PC-3 (cell line): ENCODE results near the gene PRADC1. TPM values are rescaled to one million over a fixed set of nuclear protein-coding genes. Genes with fewer than 3 reads are reported as not detected.
A peak's percentile ranks its signal among the peaks of the same experiment; 100 is the strongest.

Source experiments
- ATAC-seq: fragments of 200-7000 bp; cut with Tn5 transposase; 2 replicates; pipeline ENCODE4 v1.9.1; 2020; ENCODE audit warnings: mild to moderate bottlenecking, moderate library complexity
- Bru-seq: library from RNA; stranded (reverse); fragments of 400-500 nt; gene quantifications from one replicate; lab custom pipeline; 2021; lab: Mats Ljungman, UMichigan
- BruChase-seq, 2 experiments: library from RNA; stranded (reverse); fragments of 400-500 nt; gene quantifications; one replicate each; lab custom pipeline; 2021; lab: Mats Ljungman, UMichigan
- BruUV-seq: library from RNA; stranded (reverse); fragments of 400-500 nt; replicated peaks from 2 replicates; lab custom pipeline; 2021; lab: Mats Ljungman, UMichigan
- CTCF ChIA-PET: fragments of 300-600 bp; sonication (Branson Sonifier 250); formaldehyde crosslinking; loops from one replicate; lab custom pipeline; 2022; ENCODE audit warnings: antibody characterized with exemption; lab: Charles Lee
- POLR2A ChIA-PET: fragments of 300-600 bp; sonication (Branson Sonifier 250); formaldehyde crosslinking; loops from one replicate; lab custom pipeline; 2022; ENCODE audit warnings: antibody characterized with exemption; ENCODE audit not compliant: unreplicated experiment; lab: Charles Lee
- DNase-seq: peaks from one replicate; pipeline ENCODE4 v3.0.0-alpha.2; 2015
- H2AFZ ChIP-seq: fragments of 300-600 bp; sonication (generic); 2 replicates; pipeline ENCODE4 v1.6.0; 2016; ENCODE audit warnings: antibody characterized with exemption, low read length
- H3F3A ChIP-seq: fragments of 300-600 bp; sonication (generic); one replicate; pipeline ENCODE4 v1.6.0; 2017; ENCODE audit warnings: antibody characterized with exemption, low read length, control low read depth, mild to moderate bottlenecking; ENCODE audit not compliant: unreplicated experiment
- H3K27ac ChIP-seq: fragments of 300-600 bp; sonication (generic); 2 replicates; pipeline ENCODE4 v1.5.1; 2016; ENCODE audit warnings: mild to moderate bottlenecking, low read length
- H3K27me3 ChIP-seq: fragments of 300-600 bp; sonication (generic); 2 replicates; pipeline ENCODE4 v1.6.1; 2016; ENCODE audit warnings: low read length, mixed read lengths
- H3K36me3 ChIP-seq: fragments of 300-600 bp; sonication (generic); 2 replicates; pipeline ENCODE4 v1.6.1; 2016; ENCODE audit warnings: low read depth, mixed run types, low read length, mixed read lengths
- H3K4me1 ChIP-seq: fragments of 300-600 bp; sonication (generic); 2 replicates; pipeline ENCODE4 v1.5.1; 2016; ENCODE audit warnings: low read length; ENCODE audit not compliant: insufficient read depth
- H3K4me2 ChIP-seq: fragments of 300-600 bp; sonication (generic); 2 replicates; pipeline ENCODE4 v1.6.0; 2016; ENCODE audit warnings: low read length
- H3K4me3 ChIP-seq: fragments of 300-600 bp; sonication (generic); 2 replicates; pipeline ENCODE4 v1.5.1; 2016; ENCODE audit warnings: mild to moderate bottlenecking, low read length, mixed read lengths
- H3K79me2 ChIP-seq: fragments of 300-600 bp; sonication (generic); 2 replicates; pipeline ENCODE4 v1.6.1; 2017; ENCODE audit warnings: low read length, mixed read lengths
- H3K9ac ChIP-seq: fragments of 300-600 bp; sonication (generic); 2 replicates; pipeline ENCODE4 v1.6.0; 2016; ENCODE audit warnings: mild to moderate bottlenecking, low read length
- H3K9me2 ChIP-seq: fragments of 300-600 bp; sonication (generic); replicated peaks from 2 replicates; pipeline ENCODE4 v1.6.1; 2016; ENCODE audit warnings: mixed run types, low read length, mixed read lengths
- H3K9me3 ChIP-seq: fragments of 300-600 bp; sonication (generic); 2 replicates; pipeline ENCODE4 v1.6.1; 2016; ENCODE audit warnings: low read length, mixed read lengths
- H4K20me1 ChIP-seq: fragments of 300-600 bp; sonication (generic); 2 replicates; pipeline ENCODE4 v1.6.1; 2016; ENCODE audit warnings: low read length, mixed read lengths
- EZH2 ChIP-seq: fragments of 300-600 bp; sonication (generic); IDR thresholded peaks from one replicate; pipeline ENCODE4 v1.6.1; 2017; ENCODE audit warnings: antibody characterized with exemption, mild to moderate bottlenecking, low read length; ENCODE audit not compliant: unreplicated experiment
- EZH2phosphoT487 ChIP-seq: fragments of 300-600 bp; sonication (generic); IDR thresholded peaks from 2 replicates; pipeline ENCODE4 v1.6.1; 2018; ENCODE audit warnings: mild to moderate bottlenecking, antibody characterized with exemption, low read length, borderline replicate concordance
- intact Hi-C: fragments of 100-400 bp; cut with micrococcal nuclease; formaldehyde crosslinking; loops from 2 replicates; pipeline ENCODE4 v1.9.0; 2023
- long read RNA-seq: library from polyadenylated mRNA; unstranded; transcript quantifications from one replicate; pipeline ENCODE4 v2.0.0, GENCODE V29; 2021; ENCODE audit not compliant: unreplicated experiment
- total RNA-seq: library from RNA; depleted of rRNA; stranded (reverse); fragments of >200 nt; gene quantifications from 2 replicates; pipeline ENCODE4 v1.2.3, GENCODE V29; 2014; rRNA removed
- TF ChIP-seq, protein P1 (sequence below): fragments of 300-600 bp; sonication (generic); conservative IDR thresholded peaks from 2 replicates; pipeline ENCODE4 v1.5.1; 2017; ENCODE audit warnings: antibody characterized with exemption, low read depth, mild to moderate bottlenecking, low read length

The PRADC1 gene
- total RNA-seq: 62.5 and 65.7 TPM in 2 replicates
- percentile 44 among the genes with signal in this experiment for Bru-seq, nascent RNA
- percentile 58 among the genes with signal in this experiment for BruChase-seq, experiment 1, labeled RNA remaining after a 6-hour chase
- BruChase-seq, experiment 2, labeled RNA remaining after a 2-hour chase: percentile 48 among the genes with signal in this experiment
- long read RNA-seq, transcript PRADC1-201 (5 exons, 1,083 nt): major isoform, 45 of 63 reads
- long read RNA-seq, partial matches to known transcripts: 13 of 63 reads
- long read RNA-seq, other reads (novel, unspliced or antisense): 5 of 63 reads

- Histone ChIP-seq H3F3A (no peaks in the 10 kb centered on the region), H3K9ac (peak within 1 kb of the TSS; percentile 97), H2AFZ (peak within 1 kb of the TSS; percentile 96), H4K20me1 (peaks cover 33% of the 10 kb centered on the region), H3K4me2 (peak within 1 kb of the TSS; percentile 99), H3K9me3 (no peaks in the 10 kb centered on the region), H3K27me3 (no peaks in the 10 kb centered on the region), H3K27ac (peak within 1 kb of the TSS; percentile 41), H3K4me1 (peaks cover 15% of the 10 kb centered on the region), H3K36me3 (peaks cover 5% of the 10 kb centered on the region; the same call in 1 of the 2 replicates), H3K79me2 (peaks cover 51% of the 10 kb centered on the region), H3K9me2 (no peaks in the 10 kb centered on the region), H3K4me3 (peak within 1 kb of the TSS; percentile 94)
- ChIA-PET CTCF (interaction anchor here (1.2 to 1.4 kb wide), 2 partner anchors 21 to 56 kb away, joined by 3 read pairs; no protein-coding TSS in a partner anchor), POLR2A (interaction anchor here (0.6 kb wide), 1 partner anchor 135 kb away, joined by 4 read pairs; no protein-coding TSS in a partner anchor)
- peak; percentile 89 for ATAC-seq
- TF ChIP-seq EZH2: no peak
- no peak for TF ChIP-seq EZH2phosphoT487
- TF ChIP-seq, protein P1, sequence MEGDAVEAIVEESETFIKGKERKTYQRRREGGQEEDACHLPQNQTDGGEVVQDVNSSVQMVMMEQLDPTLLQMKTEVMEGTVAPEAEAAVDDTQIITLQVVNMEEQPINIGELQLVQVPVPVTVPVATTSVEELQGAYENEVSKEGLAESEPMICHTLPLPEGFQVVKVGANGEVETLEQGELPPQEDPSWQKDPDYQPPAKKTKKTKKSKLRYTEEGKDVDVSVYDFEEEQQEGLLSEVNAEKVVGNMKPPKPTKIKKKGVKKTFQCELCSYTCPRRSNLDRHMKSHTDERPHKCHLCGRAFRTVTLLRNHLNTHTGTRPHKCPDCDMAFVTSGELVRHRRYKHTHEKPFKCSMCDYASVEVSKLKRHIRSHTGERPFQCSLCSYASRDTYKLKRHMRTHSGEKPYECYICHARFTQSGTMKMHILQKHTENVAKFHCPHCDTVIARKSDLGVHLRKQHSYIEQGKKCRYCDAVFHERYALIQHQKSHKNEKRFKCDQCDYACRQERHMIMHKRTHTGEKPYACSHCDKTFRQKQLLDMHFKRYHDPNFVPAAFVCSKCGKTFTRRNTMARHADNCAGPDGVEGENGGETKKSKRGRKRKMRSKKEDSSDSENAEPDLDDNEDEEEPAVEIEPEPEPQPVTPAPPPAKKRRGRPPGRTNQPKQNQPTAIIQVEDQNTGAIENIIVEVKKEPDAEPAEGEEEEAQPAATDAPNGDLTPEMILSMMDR: no peak
- BruUV-seq: TSS peak; percentile 77
- intact Hi-C loops: loop anchor here (1.0 kb wide), 1 partner anchor 19 kb away; the partner anchor contains the start of gene SMYD5
- peak; percentile 99 for DNase-seq
These were observed at the start of gene PRADC1 for GRCh38 chr2:73233154-73233931. PRADC1 (minus strand) TSS chr2:73233239; CDS start chr2:73233160, 79 bp downstream.

DNA sequence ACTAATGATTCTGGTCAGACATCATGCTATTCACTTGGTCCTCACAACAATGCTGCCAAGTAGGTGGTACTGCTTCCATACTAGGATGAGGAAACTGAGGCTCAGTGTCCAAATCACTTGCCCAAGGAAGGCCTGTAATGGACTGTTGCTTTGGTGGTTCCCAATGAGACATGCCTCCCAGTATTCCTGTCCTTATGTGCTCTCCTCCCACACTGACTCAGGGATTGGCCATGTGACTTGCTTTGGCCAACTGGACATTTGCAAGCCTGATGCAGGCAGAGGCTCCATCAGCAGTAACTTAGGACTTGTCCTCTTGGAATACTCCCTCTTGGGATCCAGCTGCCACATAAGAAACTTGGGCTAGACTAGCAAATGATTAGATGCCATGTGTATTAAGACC, 48.2 kb upstream of the PRADC1 start:
- Histone ChIP-seq H3K36me3 (no peaks in the 10 kb centered on the region), H3K4me2 (no peak overlapping the region), H3F3A (no peaks in the 10 kb centered on the region), H4K20me1 (no peaks in the 10 kb centered on the region), H3K4me3 (no peak overlapping the region), H3K27me3 (no peaks in the 10 kb centered on the region), H3K4me1 (peaks cover 12% of the 10 kb centered on the region; the same call in 1 of the 2 replicates), H2AFZ (no peak overlapping the region), H3K9me2 (no peaks in the 10 kb centered on the region), H3K9me3 (no peaks in the 10 kb centered on the region), H3K79me2 (0 out of 2 replicates have a peak, but pooled peaks cover 10% of the 10 kb centered on the region), H3K27ac (no peak overlapping the region), H3K9ac (no peak overlapping the region)
- TF ChIP-seq EZH2 (no peak), EZH2phosphoT487 (no peak)
- TF ChIP-seq, protein P1: no peak
- intact Hi-C loops: no loop called here
- CTCF ChIA-PET: no interaction called here
- DNase-seq (no peak), ATAC-seq (no peak)
- POLR2A ChIA-PET: no interaction called here
- BruUV-seq: no TSS peak
